WTC11 (cell line): ENCODE results near the gene RNF2. TPM values are rescaled to one million over a fixed set of nuclear protein-coding genes. Genes with fewer than 3 reads are reported as not detected.

Source experiments
- ATAC-seq: fragments of 200-7000 bp; cut with Tn5 transposase; 2 replicates; pipeline ENCODE4 v1.10.0; 2021; ENCODE audit warnings: mild to moderate bottlenecking, moderate library complexity
- CTCF ChIA-PET: fragments of 300-600 bp; sonication (Branson Sonifier 250); formaldehyde crosslinking; loops from one replicate; lab custom pipeline; 2021; ENCODE audit warnings: antibody characterized with exemption; lab: Charles Lee
- POLR2A ChIA-PET: fragments of 350-600 bp; sonication (Branson Sonifier 250); formaldehyde crosslinking; loops from one replicate; lab custom pipeline; 2021; ENCODE audit warnings: antibody characterized with exemption; lab: Charles Lee
- DNase-seq: peaks from one replicate; pipeline ENCODE4 v3.0.0; 2021; ENCODE audit warnings: low spot score
- H3K27ac Mint-ChIP-seq: 2 replicates; pipeline ENCODE4 v1.8.0; 2021; ENCODE audit warnings: mixed read lengths
- H3K27me3 Mint-ChIP-seq: 2 replicates; pipeline ENCODE4 v1.8.0; 2021; ENCODE audit warnings: low read depth, mild to moderate bottlenecking, moderate library complexity, mixed read lengths
- H3K36me3 Mint-ChIP-seq: 2 replicates; pipeline ENCODE4 v1.8.0; 2021; ENCODE audit warnings: mixed read lengths
- H3K4me1 Mint-ChIP-seq: 2 replicates; pipeline ENCODE4 v1.8.0; 2022; ENCODE audit warnings: mixed read lengths
- H3K4me3 Mint-ChIP-seq: 2 replicates; pipeline ENCODE4 v1.8.0; 2021; ENCODE audit warnings: mild to moderate bottlenecking, moderate library complexity, mixed read lengths
- H3K9me3 Mint-ChIP-seq: 2 replicates; pipeline ENCODE4 v1.8.0; 2021; ENCODE audit warnings: mixed read lengths
- CBFB ChIP-seq: sonication (generic); formaldehyde crosslinking; IDR thresholded peaks from 2 replicates; pipeline ENCODE4 v1.8.1; 2022; ENCODE audit warnings: mild to moderate bottlenecking, low read depth, missing genetic modification reagents
- CTCF ChIP-seq: fragments of 200-600 bp; IDR thresholded peaks from 2 replicates; pipeline ENCODE4 v1.8.0; 2022; ENCODE audit warnings: antibody characterized with exemption
- E2F4 ChIP-seq: sonication (generic); formaldehyde crosslinking; IDR thresholded peaks from 2 replicates; pipeline ENCODE4 v1.8.1; 2022; ENCODE audit warnings: low read depth, mild to moderate bottlenecking, moderate library complexity, missing genetic modification reagents, borderline replicate concordance
- ELF4 ChIP-seq: sonication (generic); formaldehyde crosslinking; IDR thresholded peaks from 2 replicates; pipeline ENCODE4 v1.8.1; 2022; ENCODE audit warnings: low read depth, mild to moderate bottlenecking, moderate library complexity, missing genetic modification reagents
- ETV6 ChIP-seq: sonication (generic); formaldehyde crosslinking; IDR thresholded peaks from 2 replicates; pipeline ENCODE4 v1.8.1; 2022; ENCODE audit warnings: mild to moderate bottlenecking, missing genetic modification reagents
- GTF2I ChIP-seq: fragments of 250-450 bp; sonication (Bioruptor Pico); conservative IDR thresholded peaks from 2 replicates; pipeline ENCODE4 v1.4.0; 2021; ENCODE audit warnings: mild to moderate bottlenecking
- JAZF1 ChIP-seq: fragments of 250-450 bp; sonication (Bioruptor Pico); IDR thresholded peaks from 2 replicates; pipeline ENCODE4 v1.9.0; 2021; ENCODE audit warnings: moderate library complexity, mild to moderate bottlenecking, inconsistent platforms
- MAX ChIP-seq: sonication (generic); formaldehyde crosslinking; IDR thresholded peaks from 2 replicates; pipeline ENCODE4 v1.8.0; 2022; ENCODE audit warnings: mild to moderate bottlenecking, missing genetic modification reagents
- NFE2L1 ChIP-seq: sonication (generic); formaldehyde crosslinking; IDR thresholded peaks from 2 replicates; pipeline ENCODE4 v1.8.1; 2023; ENCODE audit warnings: missing genetic modification reagents
- NR3C1 ChIP-seq: sonication (generic); formaldehyde crosslinking; conservative IDR thresholded peaks from 2 replicates; pipeline ENCODE4 v1.8.1; 2023; ENCODE audit warnings: low read depth, mild to moderate bottlenecking, missing genetic modification reagents
- OVOL2 ChIP-seq: fragments of 250-450 bp; sonication (Bioruptor Pico); IDR thresholded peaks from 2 replicates; pipeline ENCODE4 v1.9.0; 2021; ENCODE audit warnings: mild to moderate bottlenecking, borderline replicate concordance
- SMAD3 ChIP-seq: sonication (generic); formaldehyde crosslinking; IDR thresholded peaks from 2 replicates; pipeline ENCODE4 v1.8.0; 2022; ENCODE audit warnings: missing genetic modification reagents, mild to moderate bottlenecking, borderline replicate concordance
- USF1 ChIP-seq: sonication (generic); formaldehyde crosslinking; IDR thresholded peaks from 2 replicates; pipeline ENCODE4 v1.8.0; 2022; ENCODE audit warnings: mild to moderate bottlenecking, missing genetic modification reagents
- total RNA-seq: library from RNA; stranded (reverse); gene quantifications from 3 replicates; pipeline ENCODE4 v1.2.3, GENCODE V29; 2021
- TF ChIP-seq, protein P1 (sequence below): sonication (generic); formaldehyde crosslinking; IDR thresholded peaks from 2 replicates; pipeline ENCODE4 v1.8.0; 2022; ENCODE audit warnings: mild to moderate bottlenecking, missing genetic modification reagents
- TF ChIP-seq, protein P2 (sequence below): sonication (generic); formaldehyde crosslinking; IDR thresholded peaks from 2 replicates; pipeline ENCODE4 v1.8.1; 2023; ENCODE audit warnings: mild to moderate bottlenecking, missing genetic modification reagents
- TF ChIP-seq, protein P3 (sequence below): sonication (generic); formaldehyde crosslinking; IDR thresholded peaks from 2 replicates; pipeline ENCODE4 v1.8.0; 2023; ENCODE audit warnings: mild to moderate bottlenecking, missing genetic modification reagents
- TF ChIP-seq, protein P4 (sequence below): sonication (generic); formaldehyde crosslinking; IDR thresholded peaks from 2 replicates; pipeline ENCODE4 v1.8.1; 2022; ENCODE audit warnings: missing genetic modification reagents, borderline replicate concordance

The RNF2 gene
- total RNA-seq, 1 experiment from 2014 or later, result 37.3 TPM

DNA sequence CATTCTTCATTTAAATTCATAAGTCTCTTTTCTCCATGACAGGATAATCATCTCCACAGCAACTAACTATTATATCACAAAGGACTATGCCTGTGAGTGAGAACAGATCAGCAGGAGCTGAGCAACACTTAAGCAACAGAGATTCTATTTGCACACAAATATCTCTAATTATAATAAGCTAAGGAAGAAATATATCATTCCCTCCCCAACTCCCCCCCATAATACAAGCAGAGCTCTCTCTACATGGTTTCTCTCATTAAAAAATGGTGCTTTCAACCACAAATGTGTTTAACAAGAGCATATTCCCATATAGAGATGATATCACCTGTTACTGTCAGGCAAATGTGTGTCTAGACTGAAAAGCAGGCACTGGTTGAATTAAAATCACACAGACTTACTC, 36.5 kb upstream of the RNF2 start:
- H3K27ac Mint-ChIP-seq, result no peak overlapping the region
- TF ChIP-seq MAX (CRISPR knock-in tag), result no peak
- no peak for TF ChIP-seq E2F4 (CRISPR knock-in tag)
- no peak for TF ChIP-seq SMAD3 (CRISPR knock-in tag)
- no peak for TF ChIP-seq ETV6
- no peak overlapping the region for H3K4me3 Mint-ChIP-seq
- H3K4me1 Mint-ChIP-seq, result no peaks in the 10 kb centered on the region
- H3K27me3 Mint-ChIP-seq, result no peaks in the 10 kb centered on the region
- no peak for ATAC-seq
- CTCF ChIA-PET, result interaction anchor here (0.6 kb wide), 1 partner anchor 551 kb away, joined by 3 read pairs; no protein-coding TSS in a partner anchor
- POLR2A ChIA-PET, result interaction anchor here (0.6 kb wide), 1 partner anchor 795 kb away, joined by 3 read pairs; no protein-coding TSS in a partner anchor
- no peak for DNase-seq
- peaks cover 4% of the 10 kb centered on the region; the same call in 1 of the 2 replicates for H3K9me3 Mint-ChIP-seq
- H3K36me3 Mint-ChIP-seq, result no peaks in the 10 kb centered on the region

DNA sequence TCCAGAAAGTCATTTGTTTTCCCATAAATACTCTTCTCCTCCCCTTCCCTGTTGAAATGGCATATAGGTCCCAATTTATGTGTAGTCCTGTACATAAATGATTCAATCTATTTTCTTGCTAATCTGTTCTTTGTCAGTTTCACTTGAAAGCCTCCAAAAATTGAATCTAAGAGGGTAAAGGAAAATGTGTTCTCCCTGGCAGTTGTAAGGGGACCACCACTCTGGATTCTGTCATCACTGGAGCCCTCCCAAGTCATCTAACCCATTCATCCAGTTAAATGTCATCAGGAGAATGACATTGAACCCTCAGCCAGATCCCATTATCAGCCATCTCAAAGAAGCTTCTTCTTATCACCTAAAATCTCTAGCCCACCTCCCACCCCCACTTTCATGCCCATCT, 35.0 kb upstream of the RNF2 start:
- ATAC-seq, result no peak
- POLR2A ChIA-PET, result no interaction called here
- TF ChIP-seq, protein P1, sequence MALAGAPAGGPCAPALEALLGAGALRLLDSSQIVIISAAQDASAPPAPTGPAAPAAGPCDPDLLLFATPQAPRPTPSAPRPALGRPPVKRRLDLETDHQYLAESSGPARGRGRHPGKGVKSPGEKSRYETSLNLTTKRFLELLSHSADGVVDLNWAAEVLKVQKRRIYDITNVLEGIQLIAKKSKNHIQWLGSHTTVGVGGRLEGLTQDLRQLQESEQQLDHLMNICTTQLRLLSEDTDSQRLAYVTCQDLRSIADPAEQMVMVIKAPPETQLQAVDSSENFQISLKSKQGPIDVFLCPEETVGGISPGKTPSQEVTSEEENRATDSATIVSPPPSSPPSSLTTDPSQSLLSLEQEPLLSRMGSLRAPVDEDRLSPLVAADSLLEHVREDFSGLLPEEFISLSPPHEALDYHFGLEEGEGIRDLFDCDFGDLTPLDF (CRISPR knock-in tag), result no peak
- no peak for TF ChIP-seq NFE2L1 (CRISPR knock-in tag)
- TF ChIP-seq, protein P2, sequence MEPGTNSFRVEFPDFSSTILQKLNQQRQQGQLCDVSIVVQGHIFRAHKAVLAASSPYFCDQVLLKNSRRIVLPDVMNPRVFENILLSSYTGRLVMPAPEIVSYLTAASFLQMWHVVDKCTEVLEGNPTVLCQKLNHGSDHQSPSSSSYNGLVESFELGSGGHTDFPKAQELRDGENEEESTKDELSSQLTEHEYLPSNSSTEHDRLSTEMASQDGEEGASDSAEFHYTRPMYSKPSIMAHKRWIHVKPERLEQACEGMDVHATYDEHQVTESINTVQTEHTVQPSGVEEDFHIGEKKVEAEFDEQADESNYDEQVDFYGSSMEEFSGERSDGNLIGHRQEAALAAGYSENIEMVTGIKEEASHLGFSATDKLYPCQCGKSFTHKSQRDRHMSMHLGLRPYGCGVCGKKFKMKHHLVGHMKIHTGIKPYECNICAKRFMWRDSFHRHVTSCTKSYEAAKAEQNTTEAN (CRISPR knock-in tag), result no peak
- no peak for TF ChIP-seq NR3C1 (CRISPR knock-in tag)
- no peak for TF ChIP-seq GTF2I (CRISPR knock-in tag)
- no peak for TF ChIP-seq CBFB (CRISPR knock-in tag)
- no peak for TF ChIP-seq MAX (CRISPR knock-in tag)
- TF ChIP-seq JAZF1 (CRISPR knock-in tag), result no peak
- TF ChIP-seq, protein P3, sequence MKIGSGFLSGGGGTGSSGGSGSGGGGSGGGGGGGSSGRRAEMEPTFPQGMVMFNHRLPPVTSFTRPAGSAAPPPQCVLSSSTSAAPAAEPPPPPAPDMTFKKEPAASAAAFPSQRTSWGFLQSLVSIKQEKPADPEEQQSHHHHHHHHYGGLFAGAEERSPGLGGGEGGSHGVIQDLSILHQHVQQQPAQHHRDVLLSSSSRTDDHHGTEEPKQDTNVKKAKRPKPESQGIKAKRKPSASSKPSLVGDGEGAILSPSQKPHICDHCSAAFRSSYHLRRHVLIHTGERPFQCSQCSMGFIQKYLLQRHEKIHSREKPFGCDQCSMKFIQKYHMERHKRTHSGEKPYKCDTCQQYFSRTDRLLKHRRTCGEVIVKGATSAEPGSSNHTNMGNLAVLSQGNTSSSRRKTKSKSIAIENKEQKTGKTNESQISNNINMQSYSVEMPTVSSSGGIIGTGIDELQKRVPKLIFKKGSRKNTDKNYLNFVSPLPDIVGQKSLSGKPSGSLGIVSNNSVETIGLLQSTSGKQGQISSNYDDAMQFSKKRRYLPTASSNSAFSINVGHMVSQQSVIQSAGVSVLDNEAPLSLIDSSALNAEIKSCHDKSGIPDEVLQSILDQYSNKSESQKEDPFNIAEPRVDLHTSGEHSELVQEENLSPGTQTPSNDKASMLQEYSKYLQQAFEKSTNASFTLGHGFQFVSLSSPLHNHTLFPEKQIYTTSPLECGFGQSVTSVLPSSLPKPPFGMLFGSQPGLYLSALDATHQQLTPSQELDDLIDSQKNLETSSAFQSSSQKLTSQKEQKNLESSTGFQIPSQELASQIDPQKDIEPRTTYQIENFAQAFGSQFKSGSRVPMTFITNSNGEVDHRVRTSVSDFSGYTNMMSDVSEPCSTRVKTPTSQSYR (CRISPR knock-in tag), result no peak
- no peak for TF ChIP-seq USF1 (CRISPR knock-in tag)
- no peak for TF ChIP-seq OVOL2 (CRISPR knock-in tag)
- TF ChIP-seq CTCF, result no peak
- TF ChIP-seq, protein P4, sequence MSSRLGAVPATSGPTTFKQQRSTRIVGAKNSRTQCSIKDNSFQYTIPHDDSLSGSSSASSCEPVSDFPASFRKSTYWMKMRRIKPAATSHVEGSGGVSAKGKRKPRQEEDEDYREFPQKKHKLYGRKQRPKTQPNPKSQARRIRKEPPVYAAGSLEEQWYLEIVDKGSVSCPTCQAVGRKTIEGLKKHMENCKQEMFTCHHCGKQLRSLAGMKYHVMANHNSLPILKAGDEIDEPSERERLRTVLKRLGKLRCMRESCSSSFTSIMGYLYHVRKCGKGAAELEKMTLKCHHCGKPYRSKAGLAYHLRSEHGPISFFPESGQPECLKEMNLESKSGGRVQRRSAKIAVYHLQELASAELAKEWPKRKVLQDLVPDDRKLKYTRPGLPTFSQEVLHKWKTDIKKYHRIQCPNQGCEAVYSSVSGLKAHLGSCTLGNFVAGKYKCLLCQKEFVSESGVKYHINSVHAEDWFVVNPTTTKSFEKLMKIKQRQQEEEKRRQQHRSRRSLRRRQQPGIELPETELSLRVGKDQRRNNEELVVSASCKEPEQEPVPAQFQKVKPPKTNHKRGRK, result no peak
- TF ChIP-seq ELF4 (CRISPR knock-in tag), result no peak
- Mint-ChIP-seq H3K4me3 (no peak overlapping the region), H3K27ac (no peak overlapping the region), H3K9me3 (peaks cover 4% of the 10 kb centered on the region; the same call in 1 of the 2 replicates), H3K4me1 (peaks cover 7% of the 10 kb centered on the region; the same call in 1 of the 2 replicates), H3K36me3 (no peaks in the 10 kb centered on the region), H3K27me3 (no peaks in the 10 kb centered on the region)
- no peak for DNase-seq
- CTCF ChIA-PET, result no interaction called here
